NK-92 (cell line): ENCODE data around the gene SNPH.

Experiments used
- DNase-seq: peaks from one replicate; lab custom pipeline; 2025; ENCODE audit not compliant: unreplicated experiment; lab: John Stamatoyannopoulos, UW

Gene SNPH

GRCh38 chr20:1323256-1323655 is 57.2 kb downstream of the SNPH start:
- DNase-seq: no peak

- DNase-seq: no peak
Observed at GRCh38 chr20:1323830-1324597, 57.9 kb downstream of the SNPH start.

GRCh38 chr20:1324598-1325172 is 58.6 kb downstream of the SNPH start:
- no peak for DNase-seq

GRCh38 chr20:1325173-1326030 is 59.3 kb downstream of the SNPH start:
- DNase-seq: peak; percentile 89

GRCh38 chr20:1326031-1326930 is 60.2 kb downstream of the SNPH start:
- no peak for DNase-seq

- no peak for DNase-seq
Observed at GRCh38 chr20:1327241-1327653, 61.2 kb downstream of the SNPH start.

GRCh38 chr20:1327827-1328679 is 62.0 kb downstream of the SNPH start:
- no peak for DNase-seq

- no peak for DNase-seq
Observed at GRCh38 chr20:1328680-1329330, 62.7 kb downstream of the SNPH start, which contains the start of gene SDCBP2. Gene SDCBP2, minus strand, starts transcription at chr20:1329139. Its CDS starts 8,723 bp downstream, at chr20:1320416.

GRCh38 chr20:1330075-1330830 is 64.2 kb downstream of the SNPH start:
- no peak for DNase-seq

GRCh38 chr20:1331101-1331500 is 65.0 kb downstream of the SNPH start:
- DNase-seq: no peak

GRCh38 chr20:1331801-1332453 is 65.8 kb downstream of the SNPH start:
- no peak for DNase-seq

GRCh38 chr20:1332749-1333300 is 66.7 kb downstream of the SNPH start:
- DNase-seq: no peak

GRCh38 chr20:1333462-1334369 is 67.6 kb downstream of the SNPH start:
- DNase-seq: no peak

GRCh38 chr20:1334370-1334731 is 68.3 kb downstream of the SNPH start:
- no peak for DNase-seq

- DNase-seq: no peak
Observed at GRCh38 chr20:1334761-1335160, 68.7 kb downstream of the SNPH start.

GRCh38 chr20:1335961-1336698 is 70.0 kb downstream of the SNPH start:
- no peak for DNase-seq
